GM12878 (cell line): Measurements from ENCODE around the gene MINPP1. TPM values are rescaled to one million over a fixed set of nuclear protein-coding genes. Genes with fewer than 3 reads are reported as not detected.

Experiments
- ATAC-seq: fragments of 200-7000 bp; cut with Tn5 transposase; 3 replicates; pipeline ENCODE4 v1.9.1; 2020; ENCODE audit warnings: mild to moderate bottlenecking, moderate library complexity
- BruUV-seq: library from RNA; stranded (reverse); fragments of 400-500 nt; replicated peaks from 2 replicates; lab custom pipeline; 2021; lab: Mats Ljungman, UMichigan
- CTCF ChIA-PET: fragments of 300-600 bp; sonication (Branson Sonifier 250); formaldehyde crosslinking; extraction: SDS; loops from one replicate; lab custom pipeline; 2021; ENCODE audit warnings: inconsistent platforms; lab: Yijun Ruan, JAX
- POLR2A ChIA-PET: fragments of 350-600 bp; formaldehyde crosslinking; extraction: SDS; loops from one replicate; lab custom pipeline; 2021; ENCODE audit warnings: inconsistent platforms; lab: Charles Lee
- RAD21 ChIA-PET: fragments of 300-600 bp; sonication (Branson Sonifier 250); formaldehyde crosslinking; loops from one replicate; lab custom pipeline; 2023; ENCODE audit warnings: antibody characterized with exemption; ENCODE audit not compliant: unreplicated experiment; lab: Charles Lee
- SMC1A ChIA-PET: fragments of 300-600 bp; sonication (Branson Sonifier 250); formaldehyde crosslinking; loops from one replicate; lab custom pipeline; 2023; ENCODE audit not compliant: unreplicated experiment, uncharacterized antibody; lab: Charles Lee
- DNase-seq: peaks from one replicate; pipeline ENCODE4 v3.0.0-alpha.2; 2011; ENCODE audit warnings: low read depth, low spot score
- FAIRE-seq: peaks from 3 replicates; lab custom pipeline; 2011; peaks lifted over from hg19 to GRCh38; lab: Jason Lieb, UNC
- H2AFZ ChIP-seq: 2 replicates; pipeline ENCODE4 v1.6.0; 2011; ENCODE audit warnings: low read depth, low read length, control low read depth; ENCODE audit not compliant: control insufficient read depth
- H3K27ac ChIP-seq: 2 replicates; pipeline ENCODE4 v1.5.1; 2011; ENCODE audit warnings: control low read depth; ENCODE audit not compliant: control insufficient read depth, insufficient read depth
- H3K27me3 ChIP-seq, 2 experiments: replicated peaks in 1 of 2; 2 replicates each; pipeline versions ENCODE4 v1.6.0 to v1.6.1; 2011; ENCODE audit warnings: low read length in 1 of 2; ENCODE audit not compliant: control insufficient read depth in 2 of 2, insufficient read depth in 2 of 2
- H3K36me3 ChIP-seq, 2 experiments: 2 replicates each; pipeline ENCODE4 v1.5.1; 2011; ENCODE audit warnings: low read length in 1 of 2; ENCODE audit not compliant: control insufficient read depth in 2 of 2, insufficient read depth in 2 of 2
- H3K4me1 ChIP-seq: 2 replicates; pipeline ENCODE4 v1.6.1; 2011; ENCODE audit warnings: mild to moderate bottlenecking, low read length, moderate library complexity, mixed read lengths; ENCODE audit not compliant: control insufficient read depth, insufficient read depth
- H3K4me2 ChIP-seq: 2 replicates; pipeline ENCODE4 v1.6.0; 2011; ENCODE audit warnings: control low read depth; ENCODE audit not compliant: control insufficient read depth, insufficient read depth
- H3K4me3 ChIP-seq: fragments of 200-600 bp; sonication (generic); 2 replicates; pipeline ENCODE4 v1.5.1; 2016
- H3K79me2 ChIP-seq: 2 replicates; pipeline ENCODE4 v1.6.0; 2011; ENCODE audit warnings: low read length; ENCODE audit not compliant: control insufficient read depth, insufficient read depth
- H3K9ac ChIP-seq: 2 replicates; pipeline ENCODE4 v1.8.0; 2011; ENCODE audit warnings: low read length, control low read depth, mixed read lengths; ENCODE audit not compliant: control insufficient read depth, insufficient read depth
- H3K9me3 ChIP-seq: replicated peaks from 3 replicates; pipeline ENCODE4 v1.5.1; 2011; ENCODE audit warnings: mild to moderate bottlenecking, low read length; ENCODE audit not compliant: control insufficient read depth, insufficient read depth
- H4K20me1 ChIP-seq: 2 replicates; pipeline ENCODE4 v1.6.0; 2011; ENCODE audit not compliant: control insufficient read depth, insufficient read depth
- EGR1 ChIP-seq, 2 experiments: IDR thresholded peaks; 1 replicate in 1 of 2; 2 replicates in 1 of 2; pipeline ENCODE4 v1.6.1; 2011 to 2012; ENCODE audit warnings: low read depth in 2 of 2, low read length in 2 of 2, borderline replicate concordance in 1 of 2, mild to moderate bottlenecking in 1 of 2, moderate library complexity in 1 of 2
- ELK1 ChIP-seq: IDR thresholded peaks from 2 replicates; pipeline ENCODE4 v1.6.1; 2012; ENCODE audit warnings: low read depth, low read length, improper control_type of control experiment
- ZNF274 ChIP-seq: IDR thresholded peaks from one replicate; pipeline ENCODE4 v1.8.0; 2011; ENCODE audit not compliant: insufficient read length, insufficient read depth
- WGBS: methylation state at CpG from one replicate; pipeline ENCODE4 v1.1.6; 2016; ENCODE audit warnings: low lambda C conversion rate; ENCODE audit not compliant: insufficient replicate concordance, insufficient coverage; ENCODE audit errors: missing lambda C conversion rate; 5-methylcytosine and 5-hydroxymethylcytosine counted together
- in situ Hi-C: fragments of 300-500 bp; cut with MboI; formaldehyde crosslinking; loops from 9 replicates; pipeline ENCODE4 v1.14.3; 2018; ENCODE audit warnings: mixed read lengths
- intact Hi-C: fragments of 100-400 bp; cut with micrococcal nuclease; formaldehyde crosslinking; loops from one replicate; pipeline ENCODE4 v1.14.2; 2022; ENCODE audit not compliant: unreplicated experiment
- polyA plus RNA-seq, 11 experiments: library from polyadenylated mRNA; depleted of rRNA in 4 of 11; unstranded in 6 of 11; stranded (reverse) in 5 of 11; fragments of >200 nt; fragmentation: Nextera tagmentation in 4 of 11; fragmentation: Illumina TruSeq in 1 of 11; extraction: Ambion mirVana in 4 of 11; extraction: Trizol in 1 of 11; gene quantifications; 1 replicate in 1 of 11; 2 replicates in 10 of 11; pipeline versions ENCODE4 v1.2.1 to v1.2.3, GENCODE V29; 2011 to 2016; ENCODE audit warnings: inconsistent platforms in 2 of 11, missing spikeins in 2 of 11, low read depth in 1 of 11
- total RNA-seq, 4 experiments: library from RNA; depleted of rRNA in 3 of 4; stranded (reverse); fragments of >200 nt in 3 of 4; fragmentation: Illumina TruSeq in 1 of 4; extraction: Trizol in 1 of 4; gene quantifications; 2 replicates each; pipeline versions ENCODE4 v1.2.1 to v1.2.3, GENCODE V29; 2013 to 2021

MINPP1 gene
- total and polyA plus RNA-seq, 10 of the 15 experiments (the other 5 are each of a cell fraction or from before 2014, with no cell fraction given), result 3.9 to 29.2 (median 10.7) TPM

- ATAC-seq (no peak), DNase-seq (no peak), FAIRE-seq (no peak)
- H3K27ac ChIP-seq, result no peak overlapping the region
- no peaks in the 10 kb centered on the region for H3K79me2 ChIP-seq
- in situ Hi-C loops, result loop anchor here (25.0 kb wide), 1 partner anchor 196 kb away; no protein-coding TSS in a partner anchor
- no peak overlapping the region for H2AFZ ChIP-seq
- SMC1A ChIA-PET, result no interaction called here
- intact Hi-C loops, result no loop called here
- H3K4me1 ChIP-seq, result no peaks in the 10 kb centered on the region
- H3K36me3 ChIP-seq, result peaks cover 0 to 3% of the 10 kb centered on the region in 2 experiments; a peak in 1 of 4 replicates
- no peak overlapping the region for H3K9ac ChIP-seq
- RAD21 ChIA-PET, result no interaction called here
- no peak overlapping the region for H3K4me2 ChIP-seq
- POLR2A ChIA-PET, result no interaction called here
- CTCF ChIA-PET, result no interaction called here
- WGBS, result 96% methylated on average over 1 of the region's 1 CpG
- no peak for TF ChIP-seq ELK1
- H4K20me1 ChIP-seq, result no peaks in the 10 kb centered on the region
- peaks cover 11% of the 10 kb centered on the region; the same call in 2 of the 3 replicates for H3K9me3 ChIP-seq
- no peaks in the 10 kb centered on the region for H3K27me3 ChIP-seq
- H3K4me3 ChIP-seq, result no peak overlapping the region
- no TSS peak for BruUV-seq
Observed at GRCh38 chr10:87541114-87541513, 36.4 kb downstream of the MINPP1 start.

DNA sequence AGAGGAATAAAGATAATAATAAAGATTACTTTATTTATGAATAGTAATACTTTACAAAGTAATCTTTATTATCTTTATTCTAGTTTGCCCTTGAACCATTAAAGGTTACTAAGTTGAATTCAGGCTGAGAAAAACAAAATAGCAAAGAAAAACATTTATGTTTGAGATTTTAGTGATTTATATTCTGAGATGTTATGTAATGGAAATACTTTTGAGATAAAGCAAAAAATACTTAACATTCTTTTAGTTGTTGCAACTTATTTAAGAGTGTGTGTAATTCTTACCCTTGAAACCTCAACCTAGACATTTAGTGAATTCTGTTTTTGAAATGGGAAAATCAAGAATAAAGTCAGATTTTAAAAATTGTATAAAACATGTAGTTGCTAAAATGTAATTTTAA, 40.0 kb downstream of the MINPP1 start:
- ChIA-PET SMC1A (no interaction called here), RAD21 (no interaction called here), CTCF (no interaction called here), POLR2A (no interaction called here)
- in situ Hi-C loops (loop anchor here (25.0 kb wide), 1 partner anchor 193 kb away; no protein-coding TSS in a partner anchor), intact Hi-C loops (no loop called here)
- H2AFZ ChIP-seq, result no peak overlapping the region
- no peaks in the 10 kb centered on the region for H3K4me1 ChIP-seq
- BruUV-seq, result no TSS peak
- peaks cover 0 to 3% of the 10 kb centered on the region in 2 experiments; a peak in 1 of 4 replicates for H3K36me3 ChIP-seq
- no peak overlapping the region for H3K9ac ChIP-seq
- ATAC-seq, result no peak
- H3K9me3 ChIP-seq, result peaks cover 11% of the 10 kb centered on the region; the same call in 2 of the 3 replicates
- no peaks in the 10 kb centered on the region for H3K79me2 ChIP-seq
- H4K20me1 ChIP-seq, result no peaks in the 10 kb centered on the region
- H3K27ac ChIP-seq, result no peak overlapping the region
- no peak overlapping the region for H3K4me2 ChIP-seq
- DNase-seq, result no peak
- H3K4me3 ChIP-seq, result no peak overlapping the region
- FAIRE-seq, result no peak
- no peaks in the 10 kb centered on the region for H3K27me3 ChIP-seq
- TF ChIP-seq ZNF274, result no peak
- TF ChIP-seq EGR1 (IDR thresholded peaks at IDR 0.05; ENCODE audit: borderline replicate concordance in 1 of 2, low read depth in 2 of 2, low read length in 2 of 2), result no peak
